HG03045 (cell line): ENCODE results near the gene TIMELESS.
"Not testable (repeated sequence)": the region's sequence is repeated elsewhere in the genome, so short reads cannot be mapped to it uniquely, and the experiment has no call there.

Source experiments
- ATAC-seq: cut with Tn5 transposase; IDR thresholded peaks from one replicate; pipeline ENCODE4 v1.9.1; 2021; ENCODE audit warnings: mild to moderate bottlenecking, moderate library complexity; ENCODE audit not compliant: unreplicated experiment

TIMELESS gene

GRCh38 chr12:56410768-56411167 lies 38.5 kb downstream of the TIMELESS start:
- no peak for ATAC-seq

GRCh38 chr12:56408799-56409417 lies 40.3 kb downstream of the TIMELESS start:
- ATAC-seq: no peak

GRCh38 chr12:56404227-56404626 lies 45.0 kb downstream of the TIMELESS start:
- not testable (repeated sequence) for ATAC-seq

GRCh38 chr12:56401612-56402011 lies 47.6 kb downstream of the TIMELESS start:
- ATAC-seq: not testable (repeated sequence)

GRCh38 chr12:56401125-56401524 lies 48.1 kb downstream of the TIMELESS start:
- ATAC-seq: not testable (repeated sequence)

- not testable (repeated sequence) for ATAC-seq
Measured at GRCh38 chr12:56399466-56399865, 49.8 kb downstream of the TIMELESS start.

GRCh38 chr12:56398324-56398723 lies 50.9 kb downstream of the TIMELESS start:
- ATAC-seq: no peak

GRCh38 chr12:56392331-56392730 lies 56.9 kb downstream of the TIMELESS start:
- ATAC-seq: no peak

GRCh38 chr12:56391721-56392120 lies 57.5 kb downstream of the TIMELESS start:
- no peak for ATAC-seq

GRCh38 chr12:56389412-56389811 lies 59.8 kb downstream of the TIMELESS start:
- no peak for ATAC-seq

- no peak for ATAC-seq
Measured at GRCh38 chr12:56387152-56387736, 62.0 kb downstream of the TIMELESS start.

- ATAC-seq: no peak
Measured at GRCh38 chr12:56385873-56386272, 63.4 kb downstream of the TIMELESS start.

- ATAC-seq: no peak
Measured at GRCh38 chr12:56382611-56383010, 66.6 kb downstream of the TIMELESS start.

- ATAC-seq: no peak
Measured at GRCh38 chr12:56377989-56378316, 71.3 kb downstream of the TIMELESS start.

GRCh38 chr12:56377310-56377988 lies 71.8 kb downstream of the TIMELESS start:
- ATAC-seq: no peak

GRCh38 chr12:56375598-56376434 lies 73.4 kb downstream of the TIMELESS start:
- ATAC-seq: peak; percentile 47

GRCh38 chr12:56374726-56375597 lies 74.3 kb downstream of the TIMELESS start:
- peak; percentile 46 for ATAC-seq

GRCh38 chr12:56373515-56373914 lies 75.7 kb downstream of the TIMELESS start:
- ATAC-seq: no peak

GRCh38 chr12:56366948-56367347 lies 82.3 kb downstream of the TIMELESS start:
- no peak for ATAC-seq
